ENCODE results near the gene NKIRAS1. TPM values are rescaled to one million over a fixed set of nuclear protein-coding genes. Genes with fewer than 3 reads are reported as not detected.
A peak's percentile ranks its signal among the peaks of the same experiment; 100 is the strongest.

Gene NKIRAS1
- total RNA-seq, 6 experiments from 2014 or later, result 10.9 to 13.5 (median 11.6) TPM

DNA sequence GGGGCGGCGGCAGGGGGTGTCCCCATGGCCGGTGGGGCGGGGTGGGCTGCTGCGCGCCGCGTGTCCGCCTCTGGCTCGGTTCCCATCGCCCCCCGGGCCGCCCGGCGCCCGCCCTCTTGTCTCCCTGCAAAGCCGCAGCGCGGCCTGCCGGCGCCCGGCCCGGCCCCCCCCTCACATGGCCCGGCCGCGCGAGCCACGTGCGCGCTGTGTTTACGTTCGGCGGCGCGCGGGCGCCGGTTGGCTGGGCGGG, 28.8 kb upstream of the NKIRAS1 start:
- H3K4me3 Mint-ChIP-seq, result no peak overlapping the region
- no peaks in the 10 kb centered on the region for H3K9me3 Mint-ChIP-seq
- TF ChIP-seq, protein P1, sequence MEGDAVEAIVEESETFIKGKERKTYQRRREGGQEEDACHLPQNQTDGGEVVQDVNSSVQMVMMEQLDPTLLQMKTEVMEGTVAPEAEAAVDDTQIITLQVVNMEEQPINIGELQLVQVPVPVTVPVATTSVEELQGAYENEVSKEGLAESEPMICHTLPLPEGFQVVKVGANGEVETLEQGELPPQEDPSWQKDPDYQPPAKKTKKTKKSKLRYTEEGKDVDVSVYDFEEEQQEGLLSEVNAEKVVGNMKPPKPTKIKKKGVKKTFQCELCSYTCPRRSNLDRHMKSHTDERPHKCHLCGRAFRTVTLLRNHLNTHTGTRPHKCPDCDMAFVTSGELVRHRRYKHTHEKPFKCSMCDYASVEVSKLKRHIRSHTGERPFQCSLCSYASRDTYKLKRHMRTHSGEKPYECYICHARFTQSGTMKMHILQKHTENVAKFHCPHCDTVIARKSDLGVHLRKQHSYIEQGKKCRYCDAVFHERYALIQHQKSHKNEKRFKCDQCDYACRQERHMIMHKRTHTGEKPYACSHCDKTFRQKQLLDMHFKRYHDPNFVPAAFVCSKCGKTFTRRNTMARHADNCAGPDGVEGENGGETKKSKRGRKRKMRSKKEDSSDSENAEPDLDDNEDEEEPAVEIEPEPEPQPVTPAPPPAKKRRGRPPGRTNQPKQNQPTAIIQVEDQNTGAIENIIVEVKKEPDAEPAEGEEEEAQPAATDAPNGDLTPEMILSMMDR (IDR thresholded peaks at IDR 0.05), result no peak
- H3K27me3 Mint-ChIP-seq (ENCODE audit: insufficient read depth), result peaks cover 2% of the 10 kb centered on the region; the same call in 1 of the 2 replicates
- peaks cover 9% of the 10 kb centered on the region for H3K36me3 Mint-ChIP-seq (ENCODE audit: low read depth)
- no peak overlapping the region for H3K27ac Mint-ChIP-seq
- peaks cover 49% of the 10 kb centered on the region for H3K4me1 Mint-ChIP-seq (ENCODE audit: low read depth)
- DNase-seq, result no peak

DNA sequence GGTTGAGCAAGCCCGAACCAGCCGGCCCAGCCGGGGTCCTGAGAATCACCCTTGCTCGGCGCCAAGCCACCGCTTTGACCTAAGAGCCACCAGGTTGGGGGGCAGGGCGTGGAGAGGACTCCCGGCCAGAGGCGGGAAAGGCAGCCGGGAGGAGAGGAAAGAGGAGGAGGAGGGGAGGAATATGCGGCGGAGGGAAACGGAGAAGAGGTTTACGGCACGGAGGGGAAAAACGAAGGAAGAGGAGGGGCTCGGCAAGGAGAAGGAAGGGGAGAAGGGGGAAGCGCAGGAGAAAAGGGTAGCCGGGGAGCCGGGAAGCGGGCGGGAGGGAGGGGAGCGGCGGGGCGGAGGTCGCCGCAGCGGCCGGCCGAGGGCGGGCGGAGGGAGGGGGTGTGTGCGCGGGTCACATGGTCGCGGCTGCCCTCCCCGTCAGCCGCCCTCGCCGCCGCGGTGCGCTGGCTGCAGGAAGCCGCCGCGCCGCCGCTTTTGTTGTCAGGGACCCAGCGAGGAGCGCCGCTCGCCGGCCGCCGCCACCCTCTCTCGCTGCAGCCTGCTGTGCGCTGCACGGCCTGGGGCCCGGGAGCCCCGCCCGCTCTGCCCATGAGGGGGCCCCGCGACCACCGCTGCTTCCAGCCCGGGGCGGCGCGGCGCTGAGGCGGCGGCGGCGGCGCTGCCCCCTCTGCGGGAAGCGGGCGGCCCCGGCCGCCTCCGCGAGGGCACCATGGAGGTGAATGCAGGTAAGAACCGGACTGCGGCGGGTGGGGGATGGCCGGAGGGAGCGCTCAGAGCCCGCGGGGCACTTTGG, 28.3 kb upstream of the NKIRAS1 start, which contains the start of gene NR1D2:
NR1D2 (plus strand) TSS at position 426 of the 802 bp plus-strand sequence; CDS start at position 719, 293 bp downstream.
- TF ChIP-seq, protein P1 (IDR thresholded peaks at IDR 0.05), result no peak
- H3K36me3 Mint-ChIP-seq (ENCODE audit: low read depth), result peaks cover 9% of the 10 kb centered on the region
- peaks cover 44% of the 10 kb centered on the region for H3K4me1 Mint-ChIP-seq (ENCODE audit: low read depth)
- no peaks in the 10 kb centered on the region for H3K9me3 Mint-ChIP-seq
- H3K27me3 Mint-ChIP-seq (ENCODE audit: insufficient read depth), result peaks cover 2% of the 10 kb centered on the region; the same call in 1 of the 2 replicates
- peak within 1 kb of the TSS; percentile 98 for H3K27ac Mint-ChIP-seq
- peak; percentile 66 for DNase-seq
- peak within 1 kb of the TSS; percentile 86 for H3K4me3 Mint-ChIP-seq

DNA sequence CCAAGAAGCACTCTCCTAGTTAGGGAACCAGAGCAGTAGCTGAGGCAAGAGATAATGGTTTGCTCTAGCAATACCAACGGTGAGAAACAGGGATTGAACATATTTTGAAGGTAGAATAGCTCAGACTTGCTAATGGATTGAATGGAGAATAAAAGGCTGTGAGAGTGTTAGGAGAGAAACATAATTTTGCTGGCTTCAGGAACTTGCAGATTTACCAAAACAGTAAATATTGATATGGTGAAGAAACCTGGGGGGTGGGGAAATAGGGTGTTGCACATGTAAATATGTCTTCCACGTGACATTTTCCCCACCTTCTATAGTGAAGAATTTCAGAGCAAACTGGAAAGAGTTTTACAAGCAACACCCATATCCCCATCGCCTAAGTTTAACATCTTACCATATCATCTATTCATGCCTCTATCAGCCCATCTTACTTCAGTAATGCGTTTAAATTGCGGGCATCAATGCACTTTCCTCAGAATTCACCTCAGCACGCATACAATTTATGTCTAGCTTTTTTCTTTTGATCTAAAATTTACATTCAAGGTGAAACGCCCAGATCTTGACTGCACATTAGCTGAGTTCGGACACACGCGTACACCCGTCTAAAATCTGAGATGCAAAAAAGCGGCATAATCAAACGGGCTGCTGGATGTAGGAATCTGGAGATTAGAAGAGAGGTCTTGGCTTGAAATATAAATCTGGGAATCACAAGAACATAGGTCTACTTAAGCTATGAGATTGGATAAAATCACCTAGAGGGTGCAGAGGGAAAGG, 27.4 kb upstream of the NKIRAS1 start:
- Mint-ChIP-seq H3K9me3 (no peaks in the 10 kb centered on the region), H3K4me1 (ENCODE audit: low read depth) (peaks cover 35% of the 10 kb centered on the region), H3K4me3 (peak overlapping the region; percentile 85), H3K27me3 (ENCODE audit: insufficient read depth) (peaks cover 2% of the 10 kb centered on the region; the same call in 1 of the 2 replicates), H3K27ac (peak overlapping the region; percentile 72), H3K36me3 (ENCODE audit: low read depth) (peaks cover 9% of the 10 kb centered on the region)
- no peak for DNase-seq
- TF ChIP-seq, protein P1 (IDR thresholded peaks at IDR 0.05), result no peak

DNA sequence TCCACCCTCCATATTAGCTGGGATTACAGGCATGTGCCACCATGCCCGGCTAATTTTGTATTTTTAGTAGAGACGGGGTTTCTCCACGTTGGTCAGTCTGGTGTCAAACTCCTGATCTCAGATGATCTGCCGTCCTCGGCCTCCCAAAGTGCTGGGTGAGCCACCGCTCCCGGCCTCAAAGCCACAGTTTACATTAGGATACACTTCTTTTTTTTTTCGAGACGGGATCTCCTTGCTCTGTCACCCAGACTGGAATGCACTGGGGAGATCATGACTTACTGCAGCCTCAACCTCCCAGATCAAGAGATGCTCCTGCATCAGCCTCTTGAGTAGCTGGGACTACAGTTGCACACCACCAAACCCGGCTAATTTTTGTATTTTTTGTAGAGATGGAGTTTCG, 25.8 kb upstream of the NKIRAS1 start:
- H3K4me3 Mint-ChIP-seq, result no peak overlapping the region
- 0 out of 2 replicates have a peak, but pooled peaks cover 5% of the 10 kb centered on the region for H3K36me3 Mint-ChIP-seq (ENCODE audit: low read depth)
- H3K9me3 Mint-ChIP-seq, result no peaks in the 10 kb centered on the region
- H3K4me1 Mint-ChIP-seq (ENCODE audit: low read depth), result peaks cover 20% of the 10 kb centered on the region
- no peak overlapping the region for H3K27ac Mint-ChIP-seq
- TF ChIP-seq, protein P1 (IDR thresholded peaks at IDR 0.05), result no peak
- H3K27me3 Mint-ChIP-seq (ENCODE audit: insufficient read depth), result peaks cover 2% of the 10 kb centered on the region; the same call in 1 of the 2 replicates
- DNase-seq, result no peak

DNA sequence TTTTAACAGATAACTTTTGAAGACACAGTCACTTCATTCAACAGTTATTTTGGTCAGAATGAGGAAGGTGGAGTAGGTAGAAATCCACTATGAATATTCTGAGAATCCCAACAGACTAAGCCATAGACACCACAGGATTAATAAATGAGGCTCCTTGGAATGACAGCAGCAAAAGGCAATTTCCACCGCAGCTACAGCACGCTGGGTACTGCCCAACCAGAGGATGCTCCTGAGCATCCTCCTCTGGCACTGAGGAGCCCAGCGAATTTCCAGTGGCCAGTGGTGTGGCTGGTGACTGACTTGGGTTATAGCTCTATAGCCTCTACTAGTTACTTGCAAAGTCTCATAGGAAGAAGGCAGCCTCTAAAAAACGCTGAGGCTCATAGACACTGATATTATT, 24.6 kb upstream of the NKIRAS1 start:
- 0 out of 2 replicates have a peak, but pooled peaks cover 5% of the 10 kb centered on the region for H3K36me3 Mint-ChIP-seq (ENCODE audit: low read depth)
- DNase-seq, result no peak

More for the DNA sequence above, 24.6 kb upstream of the NKIRAS1 start:
- Mint-ChIP-seq H3K27ac (no peak overlapping the region), H3K9me3 (no peaks in the 10 kb centered on the region), H3K4me1 (ENCODE audit: low read depth) (peaks cover 12% of the 10 kb centered on the region), H3K4me3 (no peak overlapping the region), H3K27me3 (ENCODE audit: insufficient read depth) (no peaks in the 10 kb centered on the region; the same call in 1 of the 2 replicates)
- TF ChIP-seq, protein P1 (IDR thresholded peaks at IDR 0.05), result no peak
